ENCODE data around the gene SMPD3. TPM values are rescaled to one million over a fixed set of nuclear protein-coding genes. Genes with fewer than 3 reads are reported as not detected.

Gene SMPD3
- total RNA-seq, 4 donors from 2014 or later: 0.20 to 3.3 (median 0.63) TPM

- 83 to 89% methylated on average over 9 of the region's 9 CpGs for WGBS, 2 donors
- TF ChIP-seq CTCF (IDR thresholded peaks at IDR 0.05): no peak
- no peak for TF ChIP-seq EP300 (IDR thresholded peaks at IDR 0.05)
- TF ChIP-seq POLR2A (IDR thresholded peaks at IDR 0.05): no peak
- Histone ChIP-seq H3K36me3 (peaks cover 0 to 100% (median 22%) of the 10 kb centered on the region in 3 donors), H3K27me3 (no peaks in the 10 kb centered on the region), H3K9me3 (no peaks in the 10 kb centered on the region), H3K4me1 (peaks cover 0 to 10% (median 0%) of the 10 kb centered on the region in 4 donors), H3K4me3 (no peak overlapping the region), H3K27ac (no peak overlapping the region)
- no peak for DNase-seq (ENCODE audit: low spot score in 2 of 2)
Observed at GRCh38 chr16:68354816-68355215, 93.5 kb downstream of the SMPD3 start.

GRCh38 chr16:68353366-68353765 is 94.9 kb downstream of the SMPD3 start:
- H3K4me3 ChIP-seq: no peak overlapping the region
- H3K27ac ChIP-seq: no peak overlapping the region
- peaks cover 0 to 100% (median 22%) of the 10 kb centered on the region in 3 donors for H3K36me3 ChIP-seq
- peaks cover 0 to 10% (median 0%) of the 10 kb centered on the region in 4 donors for H3K4me1 ChIP-seq
- H3K9me3 ChIP-seq: no peaks in the 10 kb centered on the region
- no peak for TF ChIP-seq EP300 (IDR thresholded peaks at IDR 0.05)
- no peak for TF ChIP-seq POLR2A (IDR thresholded peaks at IDR 0.05)
- TF ChIP-seq CTCF (IDR thresholded peaks at IDR 0.05): no peak
- DNase-seq (ENCODE audit: low spot score in 2 of 2): no peak
- 95 to 97% methylated on average over 13 of the region's 13 CpGs for WGBS, 2 donors
- no peaks in the 10 kb centered on the region for H3K27me3 ChIP-seq

GRCh38 chr16:68351991-68352431 is 96.3 kb downstream of the SMPD3 start:
- H3K36me3 ChIP-seq: peaks cover 0 to 100% (median 20%) of the 10 kb centered on the region in 3 donors
- TF ChIP-seq EP300 (IDR thresholded peaks at IDR 0.05): no peak
- TF ChIP-seq POLR2A (IDR thresholded peaks at IDR 0.05): no peak
- TF ChIP-seq CTCF (IDR thresholded peaks at IDR 0.05): no peak
- WGBS, 2 donors: 85 to 97% methylated on average over 11 of the region's 11 CpGs
- no peaks in the 10 kb centered on the region for H3K9me3 ChIP-seq
- no peak for DNase-seq (ENCODE audit: low spot score in 2 of 2)
- no peaks in the 10 kb centered on the region for H3K27me3 ChIP-seq
- H3K4me1 ChIP-seq: peaks cover 0 to 10% (median 0%) of the 10 kb centered on the region in 4 donors
- no peak overlapping the region for H3K4me3 ChIP-seq
- no peak overlapping the region for H3K27ac ChIP-seq

GRCh38 chr16:68351463-68351862 is 96.8 kb downstream of the SMPD3 start:
- no peak overlapping the region for H3K27ac ChIP-seq
- no peak overlapping the region for H3K4me3 ChIP-seq
- H3K36me3 ChIP-seq: peaks cover 0 to 100% (median 17%) of the 10 kb centered on the region in 3 donors
- H3K9me3 ChIP-seq: no peaks in the 10 kb centered on the region
- peaks cover 0 to 9% (median 0%) of the 10 kb centered on the region in 4 donors for H3K4me1 ChIP-seq
- H3K27me3 ChIP-seq: no peaks in the 10 kb centered on the region
- 72 to 85% methylated on average over 11 of the region's 11 CpGs for WGBS, 2 donors
- no peak for DNase-seq (ENCODE audit: low spot score in 2 of 2)
- TF ChIP-seq CTCF (IDR thresholded peaks at IDR 0.05) (no peak), POLR2A (IDR thresholded peaks at IDR 0.05) (no peak), EP300 (IDR thresholded peaks at IDR 0.05) (no peak)

- TF ChIP-seq POLR2A (IDR thresholded peaks at IDR 0.05): no peak
- no peak for TF ChIP-seq EP300 (IDR thresholded peaks at IDR 0.05)
- TF ChIP-seq CTCF (IDR thresholded peaks at IDR 0.05): no peak
- Histone ChIP-seq H3K9me3 (no peaks in the 10 kb centered on the region), H3K36me3 (peaks cover 0 to 100% (median 21%) of the 10 kb centered on the region in 3 donors), H3K4me1 (peaks cover 0 to 3% (median 0%) of the 10 kb centered on the region in 4 donors), H3K27me3 (no peaks in the 10 kb centered on the region), H3K27ac (no peak overlapping the region), H3K4me3 (no peak overlapping the region)
- no peak for DNase-seq (ENCODE audit: low spot score in 2 of 2)
- WGBS, 2 donors: 77 to 85% methylated on average over 10 of the region's 10 CpGs
Observed at GRCh38 chr16:68350813-68351350, 97.4 kb downstream of the SMPD3 start.
